Measurements from ENCODE around the gene EDN2.

Gene EDN2

DNA sequence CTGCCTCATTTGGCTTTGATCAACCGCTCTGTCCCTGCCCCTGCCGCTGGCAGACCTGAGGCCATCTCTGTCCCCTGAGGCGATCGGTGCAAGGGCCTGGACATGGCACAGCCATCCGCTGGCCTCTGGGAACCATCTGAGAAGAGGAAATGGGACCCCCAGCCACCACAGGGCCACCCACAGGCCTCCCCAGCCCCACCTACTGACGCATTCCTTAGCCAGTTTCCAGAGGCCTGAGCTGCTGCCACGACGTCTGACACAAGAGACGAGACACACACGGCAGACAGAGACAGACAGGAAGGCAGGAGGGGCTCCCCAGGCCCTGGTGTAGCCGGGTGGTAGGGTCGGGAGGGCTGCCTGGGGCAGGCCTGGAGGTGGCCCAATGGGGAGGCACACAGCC, 37.3 kb upstream of the EDN2 start:
- no peak for TF ChIP-seq FOXP2 (optimal IDR thresholded peaks at IDR 0.05; ENCODE audit: borderline replicate concordance, extremely low read depth, extremely low read length, insufficient read depth)
- no peak for TF ChIP-seq POLR2AphosphoS5 (IDR thresholded peaks at IDR 0.05; ENCODE audit: low read depth, low read length)
- TF ChIP-seq SIN3A (IDR thresholded peaks at IDR 0.05; ENCODE audit: borderline replicate concordance, insufficient read depth, low read length) = no peak
- TF ChIP-seq REST (IDR thresholded peaks at IDR 0.05; ENCODE audit: insufficient read depth in 1 of 2, low read depth in 2 of 2, low read length in 2 of 2) = no peak
- no peak for TF ChIP-seq TAF1 (IDR thresholded peaks at IDR 0.05; ENCODE audit: borderline replicate concordance, insufficient read depth, low read length)

DNA sequence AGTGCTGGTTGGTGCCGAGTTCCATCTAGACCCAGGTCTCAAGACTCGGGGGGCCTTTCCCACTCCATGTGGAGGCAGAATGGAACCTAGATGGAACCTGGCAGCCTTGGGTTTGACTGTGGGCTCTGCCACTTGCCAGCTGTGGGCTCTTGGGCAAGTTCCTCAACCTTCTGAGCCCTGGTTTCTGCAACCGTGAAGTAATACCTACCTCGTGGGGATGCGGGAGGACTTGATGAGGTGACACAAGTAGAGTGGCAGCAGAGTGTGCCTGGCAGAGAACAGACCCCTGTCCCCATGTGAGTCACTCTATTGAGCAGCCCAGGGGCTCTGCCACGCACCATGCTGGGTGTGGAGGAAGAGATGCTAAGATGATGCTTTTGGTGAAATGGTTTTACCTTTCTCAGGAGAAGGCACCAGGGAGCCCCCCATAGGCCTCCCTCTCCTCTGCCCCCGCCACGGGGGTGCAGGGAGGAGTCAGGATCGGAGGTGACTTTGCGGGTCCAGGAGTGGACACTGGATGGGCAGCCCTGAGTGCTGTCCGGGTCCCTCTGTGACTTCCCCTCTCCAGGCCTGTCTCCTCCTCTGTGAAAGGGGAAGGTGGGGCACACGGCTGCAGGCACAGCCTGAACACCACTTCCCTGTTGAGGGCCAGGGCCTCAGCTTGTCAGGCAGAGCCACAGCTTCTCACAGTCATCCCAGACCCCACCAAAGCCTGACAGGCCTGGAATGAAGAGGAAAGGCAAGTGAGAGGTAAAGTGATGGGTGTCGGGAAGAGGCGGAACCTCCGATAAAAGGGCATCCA, 36.7 kb upstream of the EDN2 start:
- TF ChIP-seq POLR2AphosphoS5 (IDR thresholded peaks at IDR 0.05; ENCODE audit: low read depth, low read length) = no peak
- TF ChIP-seq TAF1 (IDR thresholded peaks at IDR 0.05; ENCODE audit: borderline replicate concordance, insufficient read depth, low read length) = no peak
- no peak for TF ChIP-seq FOXP2 (optimal IDR thresholded peaks at IDR 0.05; ENCODE audit: borderline replicate concordance, extremely low read depth, extremely low read length, insufficient read depth)
- TF ChIP-seq REST (IDR thresholded peaks at IDR 0.05; ENCODE audit: insufficient read depth in 1 of 2, low read depth in 2 of 2, low read length in 2 of 2) = no peak
- no peak for TF ChIP-seq SIN3A (IDR thresholded peaks at IDR 0.05; ENCODE audit: borderline replicate concordance, insufficient read depth, low read length)

GRCh38 chr1:41519667-41520066, 35.2 kb upstream of the EDN2 start:
- TF ChIP-seq TAF1 (IDR thresholded peaks at IDR 0.05; ENCODE audit: borderline replicate concordance, insufficient read depth, low read length) = no peak

DNA sequence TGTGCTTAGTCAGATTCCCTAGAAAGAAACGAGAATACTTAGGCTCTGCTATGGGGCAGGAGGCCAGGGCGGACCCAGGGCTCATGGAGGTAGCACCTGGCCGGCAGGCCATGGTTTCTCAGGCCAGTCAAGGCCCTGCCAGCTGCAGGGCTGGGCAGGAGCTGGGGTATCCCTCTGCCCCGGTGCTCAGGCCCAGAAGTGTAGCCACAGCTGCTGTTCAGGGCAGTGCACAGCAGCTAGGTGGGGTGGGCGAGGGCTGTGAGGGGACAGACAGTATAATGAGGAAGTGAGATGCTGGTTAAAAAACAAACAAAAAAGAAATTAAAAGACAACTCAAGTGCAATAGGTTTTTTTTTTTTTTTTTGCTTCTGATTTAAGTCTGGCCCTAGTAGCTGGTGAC, 34.0 kb upstream of the EDN2 start:
- no peak for TF ChIP-seq TAF1 (IDR thresholded peaks at IDR 0.05; ENCODE audit: borderline replicate concordance, insufficient read depth, low read length)
- no peak for TF ChIP-seq SIN3A (IDR thresholded peaks at IDR 0.05; ENCODE audit: borderline replicate concordance, insufficient read depth, low read length)
- no peak for TF ChIP-seq REST (IDR thresholded peaks at IDR 0.05; ENCODE audit: insufficient read depth in 1 of 2, low read depth in 2 of 2, low read length in 2 of 2)
- no peak for TF ChIP-seq FOXP2 (optimal IDR thresholded peaks at IDR 0.05; ENCODE audit: borderline replicate concordance, extremely low read depth, extremely low read length, insufficient read depth)
- TF ChIP-seq POLR2AphosphoS5 (IDR thresholded peaks at IDR 0.05; ENCODE audit: low read depth, low read length) = no peak

DNA sequence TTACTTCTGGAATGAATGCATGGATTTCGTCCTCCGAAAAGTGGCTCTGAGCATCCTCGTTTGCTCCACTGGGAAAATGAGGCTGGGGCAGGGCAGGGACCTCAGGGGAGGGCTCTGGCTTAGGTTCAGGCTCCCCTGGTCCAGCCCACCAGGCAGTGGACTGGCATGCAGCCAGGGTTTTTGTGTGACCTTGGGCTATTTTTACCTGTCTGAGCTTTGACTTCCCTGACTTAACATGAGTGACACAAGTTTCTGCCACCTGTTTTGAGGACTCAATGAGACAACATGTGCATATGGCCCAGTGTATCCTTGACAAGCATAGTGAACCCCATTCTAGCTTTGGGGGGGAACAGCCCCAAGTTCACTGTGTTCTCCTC, 32.6 kb upstream of the EDN2 start:
- TF ChIP-seq SIN3A (IDR thresholded peaks at IDR 0.05; ENCODE audit: borderline replicate concordance, insufficient read depth, low read length) (no peak), FOXP2 (optimal IDR thresholded peaks at IDR 0.05; ENCODE audit: borderline replicate concordance, extremely low read depth, extremely low read length, insufficient read depth) (no peak), POLR2AphosphoS5 (IDR thresholded peaks at IDR 0.05; ENCODE audit: low read depth, low read length) (no peak), REST (IDR thresholded peaks at IDR 0.05; ENCODE audit: insufficient read depth in 1 of 2, low read depth in 2 of 2, low read length in 2 of 2) (no peak), TAF1 (IDR thresholded peaks at IDR 0.05; ENCODE audit: borderline replicate concordance, insufficient read depth, low read length) (no peak)

Data from PFSK-1 (cell line).